Spleen (tissue), 7 donors: ENCODE measurements around the gene PARVB.

Experiments
- CTCF ChIP-seq, 11 experiments: fragments of 200-600 bp in 7 of 11; fragments of 450-650 bp in 4 of 11; sonication (generic) in 4 of 11; IDR thresholded peaks in 8 of 11; conservative IDR thresholded peaks in 3 of 11; 1 replicate in 7 of 11; 2 replicates in 4 of 11; pipeline versions ENCODE4 v1.4.0 to v1.8.0; 2016 to 2021; ENCODE audit warnings: antibody characterized with exemption in 11 of 11, inconsistent platforms in 4 of 11, mild to moderate bottlenecking in 1 of 11
- POLR2A ChIP-seq, 3 donors: fragments of 450-650 bp; IDR thresholded peaks; one replicate each; pipeline ENCODE4 v1.5.1; 2017; ENCODE audit warnings: antibody characterized with exemption in 3 of 3, mild to moderate bottlenecking in 1 of 3
- POLR2AphosphoS5 ChIP-seq, 3 donors: sonication (generic); formaldehyde crosslinking; IDR thresholded peaks; one replicate each; pipeline ENCODE4 v1.5.1; 2017; ENCODE audit warnings: antibody characterized with exemption in 3 of 3
- donor health status: DM: no; HTN: no; CAD: no; lungs with moderate emphysema.
- donor health status: DM: no; HTN: no; CAD: no.
- donor health status: DM: no; HTN: no; CAD: no.

- no peak for TF ChIP-seq CTCF (IDR thresholded peaks at IDR 0.05 in 8 of 11, conservative IDR thresholded peaks at IDR 0.05 in 3 of 11)
- no peak for TF ChIP-seq POLR2AphosphoS5 (IDR thresholded peaks at IDR 0.05)
- TF ChIP-seq POLR2A (IDR thresholded peaks at IDR 0.05): no peak
These were observed 130.4 kb downstream of the PARVB start for GRCh38 chr22:44154436-44154942.
